Ovary (tissue), 10 donors: ENCODE measurements around the gene POLR1E. TPM values are rescaled to one million over a fixed set of nuclear protein-coding genes. Genes with fewer than 3 reads are reported as not detected.

Experiments used
- DNase-seq, 5 donors: peaks; one replicate each; pipeline ENCODE4 v3.0.0-alpha.2; 2019 to 2020
- H3K27ac ChIP-seq, 2 donors: fragments of 200-600 bp; one replicate each; pipeline versions ENCODE4 v1.5.1 to v1.8.0; 2019 to 2022
- H3K27me3 ChIP-seq: fragments of 200-600 bp; one replicate; pipeline ENCODE4 v1.8.0; 2022
- H3K36me3 ChIP-seq: fragments of 200-600 bp; sonication (generic); one replicate; pipeline ENCODE4 v1.5.1; 2019
- H3K4me1 ChIP-seq: one replicate; pipeline ENCODE4 v1.8.1; 2013; ENCODE audit warnings: mild to moderate bottlenecking, moderate library complexity; ENCODE audit not compliant: insufficient read depth
- H3K4me3 ChIP-seq: fragments of 200-600 bp; sonication (generic); one replicate; pipeline ENCODE4 v1.5.1; 2017
- H3K9me3 ChIP-seq, 2 donors: fragments of 200-600 bp in 1 of 2; sonication (generic) in 1 of 2; one replicate each; pipeline versions ENCODE4 v1.5.1 to v1.8.1; 2013 to 2019; ENCODE audit warnings: mild to moderate bottlenecking in 1 of 2, moderate library complexity in 1 of 2
- EP300 ChIP-seq: sonication (generic); formaldehyde crosslinking; IDR thresholded peaks from one replicate; pipeline ENCODE4 v1.6.1; 2017; ENCODE audit warnings: antibody characterized with exemption
- POLR2A ChIP-seq: fragments of 450-650 bp; IDR thresholded peaks from one replicate; pipeline ENCODE4 v1.6.1; 2017; ENCODE audit warnings: antibody characterized with exemption, mild to moderate bottlenecking, moderate library complexity
- WGBS, 3 donors: extraction: QIAGEN DNeasy Blood & Tissue Kit in 1 of 3; methylation state at CpG; one replicate each; pipeline versions ENCODE4 v1.1.5 to v1.1.7; 2013 to 2017; 5-methylcytosine and 5-hydroxymethylcytosine counted together
- intact Hi-C, 4 donors: fragments of 100-400 bp; cut with DNase I; formaldehyde crosslinking; loops; one replicate each; pipeline versions ENCODE4 v1.11.0 to v1.15.1; 2022 to 2023
- long read RNA-seq, 3 donors: library from polyadenylated mRNA in 2 of 3; unstranded in 2 of 3; transcript quantifications; one replicate each; pipeline ENCODE4 v2.0.0 and lab custom pipeline, GENCODE V29; 2021 to 2026
- polyA plus RNA-seq, 2 donors: library from polyadenylated mRNA; stranded (reverse); fragments of 200-250 nt in 1 of 2; fragments of 350-450 nt in 1 of 2; fragmentation: Illumina TruSeq in 1 of 2; extraction: RNeasy Lipid Tissue Mini Kit (QIAGEN cat#74804) in 1 of 2; gene quantifications; one replicate each; pipeline ENCODE4 v1.2.3, GENCODE V29; 2013 to 2014
- total RNA-seq, 7 donors: library from RNA; depleted of rRNA in 2 of 7; stranded (reverse); fragments of >200 nt in 2 of 7; fragmentation: NEBNext Ultra II Directional in 3 of 7; extraction: Animal tissue kit (Norgen Biotek cat#: 25700) in 3 of 7; gene quantifications; one replicate each; pipeline versions ENCODE4 v1.1.0 to v1.2.4, GENCODE V29; 2016 to 2023
- TF ChIP-seq, protein P1 (sequence below), 3 donors: fragments of 450-650 bp in 2 of 3; fragments of 200-600 bp in 1 of 3; IDR thresholded peaks; one replicate each; pipeline versions ENCODE4 v1.5.1 to v1.8.0; 2016 to 2022; ENCODE audit warnings: antibody characterized with exemption in 3 of 3, mild to moderate bottlenecking in 1 of 3
- donor health status: DM: no; HTN: no; CAD: no; lungs with moderate emphysema.
- donor health status: DM: no; HTN: no; CAD: no.
- donor health status: Bipolar disorder and iron deficiency.
- donor health status: DM: yes; HTN: yes; CAD: no.
- donor health status: DM: no; HTN: no; CAD: no.
- donor health status: DM: yes; HTN: yes; CAD: no.

Gene POLR1E
- total RNA-seq (10 to 100 TPM; 26.3 to 45.8 (median 38.0) TPM), polyA plus RNA-seq (10 to 100 TPM; 41.8 to 48.9 TPM)
- long read RNA-seq, donor 1, transcript POLR1E-201 (11 exons, 2,229 nt): minor isoform, 5 of 170 reads
- long read RNA-seq, donor 1, transcript POLR1E-202 (12 exons, 1,868 nt): major isoform, 155 of 170 reads
- long read RNA-seq, donor 1, partial matches to known transcripts: 3 of 170 reads
- long read RNA-seq, donor 1, other reads (novel, unspliced or antisense): 7 of 170 reads
- long read RNA-seq, donor 2, transcript POLR1E-202 (12 exons, 1,868 nt): major isoform, 9 of 9 reads
- long read RNA-seq, donor 2, partial matches to known transcripts: 0 of 9 reads
- long read RNA-seq, donor 2, other reads (novel, unspliced or antisense): 0 of 9 reads
- long read RNA-seq, donor 3, transcript POLR1E-202 (12 exons, 1,868 nt): major isoform, 19 of 20 reads
- long read RNA-seq, donor 3, partial matches to known transcripts: 1 of 20 reads
- long read RNA-seq, donor 3, other reads (novel, unspliced or antisense): 0 of 20 reads

DNA sequence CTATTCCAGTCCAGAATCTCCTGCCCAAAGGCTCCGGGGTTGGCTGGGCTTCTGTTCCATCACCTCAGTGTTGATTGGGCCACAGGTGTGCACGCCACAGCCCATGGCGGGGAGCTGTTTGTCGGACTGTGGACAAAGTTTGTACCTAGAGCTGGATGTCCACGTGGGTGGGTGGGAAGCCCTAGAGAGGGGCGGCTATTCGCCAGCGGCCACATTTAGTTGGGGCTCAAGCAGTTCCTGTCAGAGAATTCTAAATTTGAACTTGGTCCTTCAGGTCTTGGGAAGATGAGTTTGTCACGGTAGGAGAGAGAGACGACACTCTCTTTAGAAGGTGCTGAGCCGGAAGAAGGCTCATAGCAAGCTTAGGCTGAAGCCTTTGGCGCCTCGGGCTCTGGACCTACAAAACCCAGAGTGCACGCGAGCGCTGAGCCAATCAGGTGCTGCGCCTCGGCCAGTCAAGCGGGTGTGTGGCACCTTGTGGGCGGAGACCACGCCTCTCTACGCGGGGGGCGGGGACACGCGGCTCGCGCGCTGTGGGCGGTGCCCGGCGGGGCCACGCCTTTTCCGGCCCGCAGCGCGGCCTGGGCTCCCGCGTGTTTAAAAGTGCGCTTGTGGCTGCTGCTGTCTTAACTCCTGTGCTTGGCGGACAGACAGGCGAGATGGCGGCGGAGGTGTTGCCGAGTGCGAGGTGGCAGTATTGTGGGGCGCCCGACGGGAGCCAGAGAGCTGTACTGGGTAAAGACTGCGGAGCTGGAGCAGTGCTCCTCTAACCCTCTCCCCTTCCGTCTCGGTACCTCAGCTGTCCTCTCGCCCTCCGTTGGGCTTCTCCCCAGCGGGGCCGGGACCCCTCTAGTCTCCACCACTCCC lies at the start of gene POLR1E:
TSS of gene POLR1E (plus strand) at position 560 of the 867 bp plus-strand sequence. CDS start at position 660, 100 bp downstream.
- TF ChIP-seq, protein P1, sequence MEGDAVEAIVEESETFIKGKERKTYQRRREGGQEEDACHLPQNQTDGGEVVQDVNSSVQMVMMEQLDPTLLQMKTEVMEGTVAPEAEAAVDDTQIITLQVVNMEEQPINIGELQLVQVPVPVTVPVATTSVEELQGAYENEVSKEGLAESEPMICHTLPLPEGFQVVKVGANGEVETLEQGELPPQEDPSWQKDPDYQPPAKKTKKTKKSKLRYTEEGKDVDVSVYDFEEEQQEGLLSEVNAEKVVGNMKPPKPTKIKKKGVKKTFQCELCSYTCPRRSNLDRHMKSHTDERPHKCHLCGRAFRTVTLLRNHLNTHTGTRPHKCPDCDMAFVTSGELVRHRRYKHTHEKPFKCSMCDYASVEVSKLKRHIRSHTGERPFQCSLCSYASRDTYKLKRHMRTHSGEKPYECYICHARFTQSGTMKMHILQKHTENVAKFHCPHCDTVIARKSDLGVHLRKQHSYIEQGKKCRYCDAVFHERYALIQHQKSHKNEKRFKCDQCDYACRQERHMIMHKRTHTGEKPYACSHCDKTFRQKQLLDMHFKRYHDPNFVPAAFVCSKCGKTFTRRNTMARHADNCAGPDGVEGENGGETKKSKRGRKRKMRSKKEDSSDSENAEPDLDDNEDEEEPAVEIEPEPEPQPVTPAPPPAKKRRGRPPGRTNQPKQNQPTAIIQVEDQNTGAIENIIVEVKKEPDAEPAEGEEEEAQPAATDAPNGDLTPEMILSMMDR (IDR thresholded peaks at IDR 0.05): no peak
- peak; percentile 73 for TF ChIP-seq POLR2A
- Histone ChIP-seq H3K36me3 (no peaks in the 10 kb centered on the region), H3K4me1 (peaks cover 9% of the 10 kb centered on the region), H3K4me3 (peak within 1 kb of the TSS; percentile 84), H3K9me3 (no peaks in the 10 kb centered on the region), H3K27me3 (no peaks in the 10 kb centered on the region), H3K27ac (peak within 1 kb of the TSS in 1 of 2 donors; percentile 59)
- intact Hi-C loops: loop anchor here in 2 of 4 donors (2.0 to 10.0 kb wide), 3 partner anchors 71 to 889 kb away; no protein-coding TSS in a partner anchor
- 3 to 8% (median 3%) methylated on average over 38 to 56 of the region's 56 CpGs for WGBS, 3 donors
- DNase-seq: peak; percentile 93 to 96 (median 95)

DNA sequence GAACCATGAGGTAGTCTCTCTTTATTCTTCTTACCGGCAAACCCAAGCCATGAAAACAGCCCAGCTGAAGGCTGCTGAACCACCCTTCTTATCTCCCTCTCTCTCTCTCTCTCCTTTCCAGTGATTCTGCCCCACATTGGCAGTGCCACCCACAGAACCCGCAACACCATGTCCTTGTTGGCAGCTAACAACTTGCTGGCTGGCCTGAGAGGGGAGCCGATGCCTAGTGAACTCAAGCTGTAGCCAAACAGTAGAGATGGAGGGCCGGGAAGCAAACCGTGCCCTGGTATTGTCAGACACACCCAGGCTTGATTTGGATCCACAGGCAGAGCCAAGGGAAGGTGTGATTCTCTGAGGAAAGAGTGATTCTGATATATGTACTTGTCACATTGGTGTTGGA lies 49.2 kb upstream of the POLR1E start:
- TF ChIP-seq EP300: no peak
- TF ChIP-seq, protein P1 (IDR thresholded peaks at IDR 0.05): no peak
- H3K4me3 ChIP-seq: no peak overlapping the region
- H3K4me1 ChIP-seq: peaks cover 2% of the 10 kb centered on the region
- H3K27me3 ChIP-seq: no peaks in the 10 kb centered on the region
- no peaks in the 10 kb centered on the region for H3K36me3 ChIP-seq
- no peak for DNase-seq
- intact Hi-C loops: no loop called here
- H3K9me3 ChIP-seq: no peaks in the 10 kb centered on the region
- 92 to 94% (median 93%) methylated on average over 5 of the region's 5 CpGs for WGBS, 3 donors
- no peak overlapping the region for H3K27ac ChIP-seq

DNA sequence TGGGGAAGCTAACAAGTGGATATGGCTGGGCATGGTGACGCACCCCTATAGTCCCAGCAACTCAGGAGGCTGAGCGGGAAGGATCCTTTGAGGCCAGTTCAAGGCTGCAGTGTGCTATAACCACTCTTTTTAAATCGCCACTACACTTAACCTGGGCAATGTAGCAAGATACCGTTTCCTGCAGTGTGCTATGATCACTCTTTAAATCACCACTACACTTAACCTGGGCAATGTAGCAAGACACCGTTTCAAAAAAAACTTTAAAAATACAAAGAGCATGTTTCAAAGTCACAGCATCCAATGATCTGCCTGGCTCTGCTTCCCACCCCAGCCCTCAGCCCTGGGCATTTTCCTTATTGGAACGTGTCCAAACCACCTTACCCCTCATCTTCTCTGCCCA lies 48.7 kb upstream of the POLR1E start:
- intact Hi-C loops: no loop called here
- Histone ChIP-seq H3K36me3 (no peaks in the 10 kb centered on the region), H3K27ac (no peak overlapping the region), H3K4me1 (peaks cover 2% of the 10 kb centered on the region), H3K9me3 (no peaks in the 10 kb centered on the region), H3K4me3 (no peak overlapping the region), H3K27me3 (no peaks in the 10 kb centered on the region)
- TF ChIP-seq, protein P1 (IDR thresholded peaks at IDR 0.05): no peak
- no peak for TF ChIP-seq EP300
- TF ChIP-seq POLR2A: no peak
- WGBS, 3 donors: 89 to 96% (median 89%) methylated on average over 6 of the region's 6 CpGs
- DNase-seq: no peak

GRCh38 chr9:37437621-37438020 lies 48.1 kb upstream of the POLR1E start:
- Histone ChIP-seq H3K4me1 (peaks cover 2% of the 10 kb centered on the region), H3K4me3 (no peak overlapping the region), H3K9me3 (no peaks in the 10 kb centered on the region), H3K27me3 (no peaks in the 10 kb centered on the region), H3K27ac (no peak overlapping the region), H3K36me3 (no peaks in the 10 kb centered on the region)
- 85 to 88% (median 86%) methylated on average over 4 of the region's 4 CpGs for WGBS, 3 donors
- no peak for TF ChIP-seq EP300
- TF ChIP-seq, protein P1 (IDR thresholded peaks at IDR 0.05): no peak
- no peak for TF ChIP-seq POLR2A
- intact Hi-C loops: no loop called here
- no peak for DNase-seq
